ENCODE measurements around the gene SOX11.

DNA sequence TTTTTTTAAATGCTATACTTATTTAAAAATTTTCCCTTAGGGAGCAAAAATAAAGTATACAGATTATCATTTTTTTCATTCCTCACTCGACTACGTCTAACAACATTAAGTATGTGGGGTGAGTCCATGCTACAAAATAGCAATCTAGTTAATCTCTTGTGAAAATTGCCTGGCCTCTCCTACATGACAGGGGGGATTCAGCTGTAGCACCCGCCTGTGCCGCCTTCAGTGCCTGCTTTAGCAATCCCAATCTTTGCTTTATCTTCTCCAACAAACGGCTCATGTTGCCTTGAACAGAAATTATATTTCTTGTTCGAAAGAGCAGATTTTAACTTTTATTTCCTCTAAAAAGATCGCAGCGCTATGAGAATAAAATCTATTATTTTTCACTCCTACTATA, 2.4 kb upstream of the SOX11 start:
- TF ChIP-seq CTCF (IDR thresholded peaks at IDR 0.05; ENCODE audit: insufficient read depth, low read length, poor library complexity, severe bottlenecking) (no peak), EZH2phosphoT487 (conservative IDR thresholded peaks at IDR 0.05; ENCODE audit: low read length) (no peak)
